ENCODE measurements around the gene SLAIN2. TPM values are rescaled to one million over a fixed set of nuclear protein-coding genes. Genes with fewer than 3 reads are reported as not detected.

SLAIN2 gene
- total and polyA plus RNA-seq, 2 experiments from 2014 or later: 21.9 to 27.9 TPM

DNA sequence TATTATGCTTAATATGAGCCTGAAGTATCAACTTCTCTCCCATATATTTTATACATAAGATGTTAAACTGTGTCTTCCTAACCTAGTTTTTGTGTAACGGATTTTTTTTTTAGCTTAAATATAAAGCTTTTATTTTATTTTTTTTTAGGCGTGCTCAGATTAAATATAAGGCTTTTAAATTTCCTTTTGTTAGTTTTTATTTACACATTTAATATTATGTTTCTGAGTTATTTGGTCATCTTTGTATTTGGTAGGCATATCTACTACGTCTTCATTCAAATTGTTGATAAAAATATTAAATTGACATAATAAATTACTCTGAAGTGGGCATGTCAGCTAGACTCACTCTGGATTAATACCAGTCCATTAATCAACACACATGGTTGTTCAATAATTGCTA lies 4.2 kb downstream of the SLAIN2 start:
- Histone ChIP-seq H2AFZ (no peak overlapping the region), H3K4me1 (ENCODE audit: insufficient read depth) (peaks cover 39% of the 10 kb centered on the region), H3K4me3 (no peak overlapping the region), H3K27ac (ENCODE audit: low read depth) (no peak overlapping the region), H3K79me2 (replicated peaks; ENCODE audit: insufficient read depth) (peaks cover 85% of the 10 kb centered on the region), H3K36me3 (ENCODE audit: insufficient read depth) (no peaks in the 10 kb centered on the region), H3K9me2 (ENCODE audit: insufficient read depth) (no peaks in the 10 kb centered on the region), H3K4me2 (no peak overlapping the region), H4K20me1 (replicated peaks; ENCODE audit: insufficient read depth) (peaks cover 10% of the 10 kb centered on the region; the same call in 1 of the 2 replicates), H3K27me3 (ENCODE audit: insufficient read depth) (no peaks in the 10 kb centered on the region), H3F3A (replicated peaks; ENCODE audit: low read depth) (no peaks in the 10 kb centered on the region)
- DNase-seq (ENCODE audit: low spot score) (no peak), ATAC-seq (no peak)
- Mint-ChIP-seq H3K36me3 (ENCODE audit: low read depth) (no peaks in the 10 kb centered on the region), H3K4me3 (no peak overlapping the region), H3K9me3 (no peaks in the 10 kb centered on the region; the same call in 2 of the 3 replicates), H3K4me1 (peaks cover 41% of the 10 kb centered on the region), H3K27me3 (ENCODE audit: insufficient read depth, low read depth, poor library complexity) (peaks cover 7% of the 10 kb centered on the region), H3K27ac (no peak overlapping the region)
- TF ChIP-seq CREB1 (CRISPR knock-in tag; IDR thresholded peaks at IDR 0.05; ENCODE audit: low read depth): no peak
- TF ChIP-seq STAT1 (IDR thresholded peaks at IDR 0.05; ENCODE audit: unreplicated experiment): no peak
- TF ChIP-seq JUNB (IDR thresholded peaks at IDR 0.05; ENCODE audit: unreplicated experiment): no peak
- TF ChIP-seq, protein P1, sequence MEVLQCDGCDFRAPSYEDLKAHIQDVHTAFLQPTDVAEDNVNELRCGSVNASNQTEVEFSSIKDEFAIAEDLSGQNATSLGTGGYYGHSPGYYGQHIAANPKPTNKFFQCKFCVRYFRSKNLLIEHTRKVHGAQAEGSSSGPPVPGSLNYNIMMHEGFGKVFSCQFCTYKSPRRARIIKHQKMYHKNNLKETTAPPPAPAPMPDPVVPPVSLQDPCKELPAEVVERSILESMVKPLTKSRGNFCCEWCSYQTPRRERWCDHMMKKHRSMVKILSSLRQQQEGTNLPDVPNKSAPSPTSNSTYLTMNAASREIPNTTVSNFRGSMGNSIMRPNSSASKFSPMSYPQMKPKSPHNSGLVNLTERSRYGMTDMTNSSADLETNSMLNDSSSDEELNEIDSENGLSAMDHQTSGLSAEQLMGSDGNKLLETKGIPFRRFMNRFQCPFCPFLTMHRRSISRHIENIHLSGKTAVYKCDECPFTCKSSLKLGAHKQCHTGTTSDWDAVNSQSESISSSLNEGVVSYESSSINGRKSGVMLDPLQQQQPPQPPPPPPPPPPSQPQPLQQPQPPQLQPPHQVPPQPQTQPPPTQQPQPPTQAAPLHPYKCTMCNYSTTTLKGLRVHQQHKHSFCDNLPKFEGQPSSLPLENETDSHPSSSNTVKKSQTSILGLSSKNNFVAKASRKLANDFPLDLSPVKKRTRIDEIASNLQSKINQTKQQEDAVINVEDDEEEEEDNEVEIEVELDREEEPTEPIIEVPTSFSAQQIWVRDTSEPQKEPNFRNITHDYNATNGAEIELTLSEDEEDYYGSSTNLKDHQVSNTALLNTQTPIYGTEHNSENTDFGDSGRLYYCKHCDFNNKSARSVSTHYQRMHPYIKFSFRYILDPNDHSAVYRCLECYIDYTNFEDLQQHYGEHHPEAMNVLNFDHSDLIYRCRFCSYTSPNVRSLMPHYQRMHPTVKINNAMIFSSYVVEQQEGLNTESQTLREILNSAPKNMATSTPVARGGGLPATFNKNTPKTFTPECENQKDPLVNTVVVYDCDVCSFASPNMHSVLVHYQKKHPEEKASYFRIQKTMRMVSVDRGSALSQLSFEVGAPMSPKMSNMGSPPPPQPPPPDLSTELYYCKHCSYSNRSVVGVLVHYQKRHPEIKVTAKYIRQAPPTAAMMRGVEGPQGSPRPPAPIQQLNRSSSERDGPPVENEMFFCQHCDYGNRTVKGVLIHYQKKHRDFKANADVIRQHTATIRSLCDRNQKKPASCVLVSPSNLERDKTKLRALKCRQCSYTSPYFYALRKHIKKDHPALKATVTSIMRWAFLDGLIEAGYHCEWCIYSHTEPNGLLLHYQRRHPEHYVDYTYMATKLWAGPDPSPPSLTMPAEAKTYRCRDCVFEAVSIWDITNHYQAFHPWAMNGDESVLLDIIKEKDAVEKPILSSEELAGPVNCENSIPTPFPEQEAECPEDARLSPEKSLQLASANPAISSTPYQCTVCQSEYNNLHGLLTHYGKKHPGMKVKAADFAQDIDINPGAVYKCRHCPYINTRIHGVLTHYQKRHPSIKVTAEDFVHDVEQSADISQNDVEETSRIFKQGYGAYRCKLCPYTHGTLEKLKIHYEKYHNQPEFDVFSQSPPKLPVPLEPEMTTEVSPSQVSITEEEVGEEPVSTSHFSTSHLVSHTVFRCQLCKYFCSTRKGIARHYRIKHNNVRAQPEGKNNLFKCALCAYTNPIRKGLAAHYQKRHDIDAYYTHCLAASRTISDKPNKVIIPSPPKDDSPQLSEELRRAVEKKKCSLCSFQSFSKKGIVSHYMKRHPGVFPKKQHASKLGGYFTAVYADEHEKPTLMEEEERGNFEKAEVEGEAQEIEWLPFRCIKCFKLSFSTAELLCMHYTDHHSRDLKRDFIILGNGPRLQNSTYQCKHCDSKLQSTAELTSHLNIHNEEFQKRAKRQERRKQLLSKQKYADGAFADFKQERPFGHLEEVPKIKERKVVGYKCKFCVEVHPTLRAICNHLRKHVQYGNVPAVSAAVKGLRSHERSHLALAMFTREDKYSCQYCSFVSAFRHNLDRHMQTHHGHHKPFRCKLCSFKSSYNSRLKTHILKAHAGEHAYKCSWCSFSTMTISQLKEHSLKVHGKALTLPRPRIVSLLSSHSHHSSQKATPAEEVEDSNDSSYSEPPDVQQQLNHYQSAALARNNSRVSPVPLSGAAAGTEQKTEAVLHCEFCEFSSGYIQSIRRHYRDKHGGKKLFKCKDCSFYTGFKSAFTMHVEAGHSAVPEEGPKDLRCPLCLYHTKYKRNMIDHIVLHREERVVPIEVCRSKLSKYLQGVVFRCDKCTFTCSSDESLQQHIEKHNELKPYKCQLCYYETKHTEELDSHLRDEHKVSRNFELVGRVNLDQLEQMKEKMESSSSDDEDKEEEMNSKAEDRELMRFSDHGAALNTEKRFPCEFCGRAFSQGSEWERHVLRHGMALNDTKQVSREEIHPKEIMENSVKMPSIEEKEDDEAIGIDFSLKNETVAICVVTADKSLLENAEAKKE (CRISPR knock-in tag; IDR thresholded peaks at IDR 0.05): no peak
- no peak for TF ChIP-seq ZNF331 (CRISPR knock-in tag; IDR thresholded peaks at IDR 0.05; ENCODE audit: low read depth)
- TF ChIP-seq, protein P2, sequence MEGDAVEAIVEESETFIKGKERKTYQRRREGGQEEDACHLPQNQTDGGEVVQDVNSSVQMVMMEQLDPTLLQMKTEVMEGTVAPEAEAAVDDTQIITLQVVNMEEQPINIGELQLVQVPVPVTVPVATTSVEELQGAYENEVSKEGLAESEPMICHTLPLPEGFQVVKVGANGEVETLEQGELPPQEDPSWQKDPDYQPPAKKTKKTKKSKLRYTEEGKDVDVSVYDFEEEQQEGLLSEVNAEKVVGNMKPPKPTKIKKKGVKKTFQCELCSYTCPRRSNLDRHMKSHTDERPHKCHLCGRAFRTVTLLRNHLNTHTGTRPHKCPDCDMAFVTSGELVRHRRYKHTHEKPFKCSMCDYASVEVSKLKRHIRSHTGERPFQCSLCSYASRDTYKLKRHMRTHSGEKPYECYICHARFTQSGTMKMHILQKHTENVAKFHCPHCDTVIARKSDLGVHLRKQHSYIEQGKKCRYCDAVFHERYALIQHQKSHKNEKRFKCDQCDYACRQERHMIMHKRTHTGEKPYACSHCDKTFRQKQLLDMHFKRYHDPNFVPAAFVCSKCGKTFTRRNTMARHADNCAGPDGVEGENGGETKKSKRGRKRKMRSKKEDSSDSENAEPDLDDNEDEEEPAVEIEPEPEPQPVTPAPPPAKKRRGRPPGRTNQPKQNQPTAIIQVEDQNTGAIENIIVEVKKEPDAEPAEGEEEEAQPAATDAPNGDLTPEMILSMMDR (conservative IDR thresholded peaks at IDR 0.05; ENCODE audit: low read depth in 2 of 2): no peak
- TF ChIP-seq, protein P3, sequence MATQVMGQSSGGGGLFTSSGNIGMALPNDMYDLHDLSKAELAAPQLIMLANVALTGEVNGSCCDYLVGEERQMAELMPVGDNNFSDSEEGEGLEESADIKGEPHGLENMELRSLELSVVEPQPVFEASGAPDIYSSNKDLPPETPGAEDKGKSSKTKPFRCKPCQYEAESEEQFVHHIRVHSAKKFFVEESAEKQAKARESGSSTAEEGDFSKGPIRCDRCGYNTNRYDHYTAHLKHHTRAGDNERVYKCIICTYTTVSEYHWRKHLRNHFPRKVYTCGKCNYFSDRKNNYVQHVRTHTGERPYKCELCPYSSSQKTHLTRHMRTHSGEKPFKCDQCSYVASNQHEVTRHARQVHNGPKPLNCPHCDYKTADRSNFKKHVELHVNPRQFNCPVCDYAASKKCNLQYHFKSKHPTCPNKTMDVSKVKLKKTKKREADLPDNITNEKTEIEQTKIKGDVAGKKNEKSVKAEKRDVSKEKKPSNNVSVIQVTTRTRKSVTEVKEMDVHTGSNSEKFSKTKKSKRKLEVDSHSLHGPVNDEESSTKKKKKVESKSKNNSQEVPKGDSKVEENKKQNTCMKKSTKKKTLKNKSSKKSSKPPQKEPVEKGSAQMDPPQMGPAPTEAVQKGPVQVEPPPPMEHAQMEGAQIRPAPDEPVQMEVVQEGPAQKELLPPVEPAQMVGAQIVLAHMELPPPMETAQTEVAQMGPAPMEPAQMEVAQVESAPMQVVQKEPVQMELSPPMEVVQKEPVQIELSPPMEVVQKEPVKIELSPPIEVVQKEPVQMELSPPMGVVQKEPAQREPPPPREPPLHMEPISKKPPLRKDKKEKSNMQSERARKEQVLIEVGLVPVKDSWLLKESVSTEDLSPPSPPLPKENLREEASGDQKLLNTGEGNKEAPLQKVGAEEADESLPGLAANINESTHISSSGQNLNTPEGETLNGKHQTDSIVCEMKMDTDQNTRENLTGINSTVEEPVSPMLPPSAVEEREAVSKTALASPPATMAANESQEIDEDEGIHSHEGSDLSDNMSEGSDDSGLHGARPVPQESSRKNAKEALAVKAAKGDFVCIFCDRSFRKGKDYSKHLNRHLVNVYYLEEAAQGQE (IDR thresholded peaks at IDR 0.05; ENCODE audit: unreplicated experiment): no peak
- TF ChIP-seq POLR2AphosphoS5 (IDR thresholded peaks at IDR 0.05; ENCODE audit: low read depth): no peak
- no peak for TF ChIP-seq ZNF114 (CRISPR knock-in tag; IDR thresholded peaks at IDR 0.05)
- TF ChIP-seq EZH2 (IDR thresholded peaks at IDR 0.05; ENCODE audit: low read depth, unreplicated experiment): no peak
- TF ChIP-seq EZH2phosphoT487 (IDR thresholded peaks at IDR 0.05; ENCODE audit: unreplicated experiment): no peak
- no peak for TF ChIP-seq NANOG (IDR thresholded peaks at IDR 0.05; ENCODE audit: borderline replicate concordance)
- TF ChIP-seq, protein P4, sequence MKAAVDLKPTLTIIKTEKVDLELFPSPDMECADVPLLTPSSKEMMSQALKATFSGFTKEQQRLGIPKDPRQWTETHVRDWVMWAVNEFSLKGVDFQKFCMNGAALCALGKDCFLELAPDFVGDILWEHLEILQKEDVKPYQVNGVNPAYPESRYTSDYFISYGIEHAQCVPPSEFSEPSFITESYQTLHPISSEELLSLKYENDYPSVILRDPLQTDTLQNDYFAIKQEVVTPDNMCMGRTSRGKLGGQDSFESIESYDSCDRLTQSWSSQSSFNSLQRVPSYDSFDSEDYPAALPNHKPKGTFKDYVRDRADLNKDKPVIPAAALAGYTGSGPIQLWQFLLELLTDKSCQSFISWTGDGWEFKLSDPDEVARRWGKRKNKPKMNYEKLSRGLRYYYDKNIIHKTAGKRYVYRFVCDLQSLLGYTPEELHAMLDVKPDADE (IDR thresholded peaks at IDR 0.05): no peak

Data from GM23338 (cell line).